ENCODE data around the gene PDE4D. TPM values are rescaled to one million over a fixed set of nuclear protein-coding genes. Genes with fewer than 3 reads are reported as not detected.

Gene PDE4D
- total and polyA plus RNA-seq, 2 donors (not counting 3 experiments of a cell fraction or from before 2014, with no cell fraction given) = 34.5 to 51.2 TPM

GRCh38 chr5:59274106-59274636 is 619.4 kb downstream of the PDE4D start:
- no peaks in the 10 kb centered on the region for H3K9me1 ChIP-seq (replicated peaks; ENCODE audit: control insufficient read depth, extremely low read depth, insufficient read depth, low read length)
- H3K27me3 ChIP-seq (ENCODE audit: control insufficient read depth in 2 of 2, insufficient read depth in 2 of 2, low read length in 2 of 2) = no peaks in the 10 kb centered on the region
- H3K36me3 ChIP-seq (ENCODE audit: control insufficient read depth in 2 of 2, extremely low read depth in 1 of 2, insufficient read depth in 2 of 2, low read length in 2 of 2) = no peaks in the 10 kb centered on the region
- H3K79me2 ChIP-seq (ENCODE audit: control insufficient read depth, insufficient read depth, low read length) = no peaks in the 10 kb centered on the region
- BruUV-seq (replicated peaks) = no TSS peak
- peaks cover 23% of the 10 kb centered on the region for H3K4me1 ChIP-seq (ENCODE audit: control insufficient read depth, extremely low read depth, insufficient read depth, low read length)
- H3K9me3 ChIP-seq (replicated peaks; ENCODE audit: control insufficient read depth, insufficient read depth, low read length) = no peaks in the 10 kb centered on the region
- CTCF ChIA-PET = interaction anchor here (1.1 kb wide), 1 partner anchor 37 kb away, joined by 3 read pairs; no protein-coding TSS in a partner anchor
- intact Hi-C loops (cut with micrococcal nuclease) = no loop called here
- H3K4me2 ChIP-seq (ENCODE audit: insufficient read depth, low read length) = peak overlapping the region; percentile 100
- peak overlapping the region in 2 of 3 experiments; percentile 34 to 97 for H3K4me3 ChIP-seq (replicated peaks in 1 of 3; ENCODE audit: insufficient read depth in 1 of 3, low read depth in 1 of 3, low read length in 3 of 3)
- H4K20me1 ChIP-seq (replicated peaks; ENCODE audit: control insufficient read depth, extremely low read depth, insufficient read depth, low read length) = no peaks in the 10 kb centered on the region
- no peak overlapping the region for H2AFZ ChIP-seq (ENCODE audit: low read depth, low read length)
- dilution Hi-C loops (cut with MboI; ENCODE audit: extremely low pct_ligation_motif_present, low sequenced_read_pairs) = no loop called here
- POLR2A ChIA-PET = no interaction called here
- FAIRE-seq (no peak), DNase-seq (ENCODE audit: low read depth, low spot score) (no peak)
- no peak for TF ChIP-seq CTCF (IDR thresholded peaks at IDR 0.05; ENCODE audit: extremely low read depth in 1 of 2, insufficient read depth in 1 of 2, low read depth in 1 of 2, low read length in 2 of 2)
- no peak for TF ChIP-seq POLR2AphosphoS5 (IDR thresholded peaks at IDR 0.05; ENCODE audit: insufficient read depth, low read depth, low read length)
- TF ChIP-seq POLR2A (IDR thresholded peaks at IDR 0.05; ENCODE audit: low read depth, low read length) = no peak
- no peak for TF ChIP-seq GATA2 (IDR thresholded peaks at IDR 0.05; ENCODE audit: insufficient read depth, insufficient read length, low read depth, low read length)
- no peak for TF ChIP-seq EZH2 (IDR thresholded peaks at IDR 0.05; ENCODE audit: borderline replicate concordance, low read depth, low read length, severe bottlenecking)
- TF ChIP-seq JUN (IDR thresholded peaks at IDR 0.05; ENCODE audit: borderline replicate concordance, insufficient read depth, insufficient read length, low read depth) = no peak
- TF ChIP-seq MAX (IDR thresholded peaks at IDR 0.05; ENCODE audit: insufficient read depth, insufficient read length) = no peak
- no peak for TF ChIP-seq MYC (IDR thresholded peaks at IDR 0.05; ENCODE audit: low read depth, low read length)
- no peak for TF ChIP-seq FOS (IDR thresholded peaks at IDR 0.05; ENCODE audit: borderline replicate concordance, insufficient read depth, low read length)
- peak overlapping the region; percentile 94 for H3K9ac ChIP-seq (replicated peaks; ENCODE audit: extremely low read depth, insufficient read depth, low read length)
- H3K27ac ChIP-seq (ENCODE audit: insufficient read depth, low read depth, low read length) = peak overlapping the region; percentile 2

Data from endothelial cell of umbilical vein (primary cell).